ENCODE measurements around the gene SLC16A12. TPM values are rescaled to one million over a fixed set of nuclear protein-coding genes. Genes with fewer than 3 reads are reported as not detected.

Gene SLC16A12
- total RNA-seq (2021; fragmentation: NEBNext Ultra II Directional; extraction: Animal tissue kit (Norgen Biotek cat#: 25700)): 1.6 and 2.0 TPM in 2 replicates
- 0.89 and 1.9 TPM in 2 replicates for polyA plus RNA-seq (2011; rRNA removed)
- 1.3 TPM for polyA plus RNA-seq (2011; cell fraction: cytosol; rRNA removed)
- polyA plus RNA-seq (2011; cell fraction: nucleus; rRNA removed): 0.74 TPM
- polyA plus RNA-seq (2012, experiment 1 of 2): 1.3 to 2.5 TPM (median 1.7 TPM) in 4 replicates
- 0.25 TPM for polyA plus RNA-seq (2012, experiment 2 of 2)
- polyA plus RNA-seq (2013, experiment 1 of 2): 1.8 TPM
- polyA plus RNA-seq (2013, experiment 2 of 2): 1.9 TPM
- polyA minus RNA-seq (2011; rRNA and poly(A)+ RNA removed): 3.5 and 8.2 TPM in 2 replicates
- 1.2 TPM for polyA minus RNA-seq (2011; cell fraction: cytosol; rRNA and poly(A)+ RNA removed)
- 3.1 TPM for polyA minus RNA-seq (2011; cell fraction: nucleus; rRNA and poly(A)+ RNA removed)
- long read RNA-seq, experiment 1, partial matches to known transcripts: 0 of 3 reads
- long read RNA-seq, experiment 1, other reads (novel, unspliced or antisense): 3 of 3 reads
- long read RNA-seq, experiment 2, partial matches to known transcripts: 0 of 1 reads
- long read RNA-seq, experiment 2, other reads (novel, unspliced or antisense): 1 of 1 reads

- DNase-seq (ENCODE audit: low read depth in 1 of 2, low spot score in 2 of 2) (peak; percentile 27 to 80), FAIRE-seq (no peak)
- H2AK5ac ChIP-seq (ENCODE audit: low read depth, low read length): no peak within 1 kb of the TSS
- peak within 1 kb of the TSS; percentile 5 for H4K5ac ChIP-seq (ENCODE audit: insufficient read length, low read depth, low read length)
- H3K27me3 ChIP-seq (replicated peaks in 1 of 4; ENCODE audit: control insufficient read depth in 3 of 4, extremely low read depth in 1 of 4, insufficient read depth in 3 of 4, low read length in 3 of 4): peaks cover 0 to 15% (median 5%) of the 10 kb centered on the region in 4 experiments; a peak in 4 of 7 replicates
- H2BK12ac ChIP-seq (ENCODE audit: low read depth, low read length): peak within 1 kb of the TSS; percentile 55; the same call in 1 of the 2 replicates
- H3K4ac ChIP-seq (replicated peaks; ENCODE audit: insufficient read length, low read depth, low read length): no peak within 1 kb of the TSS
- no peak within 1 kb of the TSS for H3K14ac ChIP-seq (ENCODE audit: insufficient read length)
- no peaks in the 10 kb centered on the region for H3K79me2 ChIP-seq (ENCODE audit: control insufficient read depth in 1 of 2, insufficient read depth in 2 of 2, low read length in 2 of 2)
- no peaks in the 10 kb centered on the region for H3K9me3 ChIP-seq (ENCODE audit: insufficient read depth in 2 of 2, low read depth in 1 of 2, low read length in 1 of 2)
- H2BK15ac ChIP-seq (ENCODE audit: low read length): no peak within 1 kb of the TSS; the same call in 1 of the 2 replicates
- H3K23me2 ChIP-seq (ENCODE audit: low read depth, low read length): peaks cover 3% of the 10 kb centered on the region; the same call in 1 of the 2 replicates
- peak within 1 kb of the TSS; percentile 36; the same call in 1 of the 2 replicates for H3K18ac ChIP-seq (ENCODE audit: extremely low read depth, low read length)
- no peaks in the 10 kb centered on the region for H3K36me3 ChIP-seq (ENCODE audit: control insufficient read depth in 2 of 4, insufficient read depth in 4 of 4, low read length in 3 of 4)
- ChIA-PET CTCF (ENCODE audit: partially characterized antibody) (interaction anchor here (0.7 to 4.2 kb wide), 10 partner anchors 9 to 344 kb away, joined by 3 to 20 read pairs (median 4); no protein-coding TSS in a partner anchor), POLR2A (ENCODE audit: partially characterized antibody) (interaction anchor here (0.8 to 1.8 kb wide), 4 partner anchors 15 to 166 kb away, joined by 3 to 6 read pairs (median 4); partner anchors contain the start of gene KIF20B)
- peak within 1 kb of the TSS in 1 of 4 experiments; percentile 32; a peak in 1 of 7 replicates for H3K9ac ChIP-seq (replicated peaks in 1 of 4; ENCODE audit: extremely low read depth in 1 of 4, low read depth in 3 of 4, low read length in 3 of 4)
- no peak within 1 kb of the TSS for H3K23ac ChIP-seq (ENCODE audit: insufficient read length)
- no peak within 1 kb of the TSS for H3K27ac ChIP-seq (ENCODE audit: low read depth, low read length)
- H4K20me1 ChIP-seq (replicated peaks in 1 of 2; ENCODE audit: control insufficient read depth in 1 of 2, insufficient read depth in 2 of 2, low read length in 2 of 2): no peaks in the 10 kb centered on the region
- H2BK20ac ChIP-seq (ENCODE audit: low read length): no peak within 1 kb of the TSS; the same call in 1 of the 2 replicates
- 2% methylated on average over 40 of the region's 87 CpGs; no CpG with 5 or more reads in 1 of the 2 experiments for WGBS, 2 experiments (ENCODE audit: extremely low coverage in 1 of 2, insufficient coverage in 1 of 2, insufficient read length in 1 of 2, insufficient replicate concordance in 2 of 2, low coverage in 1 of 2, low lambda C conversion rate in 2 of 2, missing lambda C conversion rate in 1 of 2)
- H4K8ac ChIP-seq (ENCODE audit: extremely low read depth, insufficient read depth, low read length): peak within 1 kb of the TSS; percentile 69
- no peak within 1 kb of the TSS for H4K91ac ChIP-seq (replicated peaks; ENCODE audit: insufficient read length, low read length)
- H3K79me1 ChIP-seq (ENCODE audit: low read depth, low read length): no peaks in the 10 kb centered on the region
- H2BK120ac ChIP-seq (replicated peaks; ENCODE audit: low read depth, low read length): peak within 1 kb of the TSS; percentile 18
- H3K56ac ChIP-seq (replicated peaks; ENCODE audit: insufficient read length, low read depth, low read length): no peak within 1 kb of the TSS
- peaks cover 0 to 10% (median 7%) of the 10 kb centered on the region in 4 experiments; a peak in 4 of 7 replicates for H3K4me1 ChIP-seq (replicated peaks in 1 of 4; ENCODE audit: control insufficient read depth in 3 of 4, insufficient read depth in 4 of 4, low read length in 3 of 4)
- peak within 1 kb of the TSS; percentile 63 to 87 for H3K4me2 ChIP-seq (ENCODE audit: insufficient read depth in 1 of 2, low read depth in 2 of 2, low read length in 2 of 2)
- peak within 1 kb of the TSS; percentile 35 to 64 (median 54) for H3K4me3 ChIP-seq (ENCODE audit: extremely low read depth in 1 of 4, insufficient read depth in 2 of 4, low read depth in 3 of 4, low read length in 4 of 4)
- peak within 1 kb of the TSS; percentile 57 for H2AFZ ChIP-seq (ENCODE audit: low read length)
- no peak within 1 kb of the TSS for H2BK5ac ChIP-seq (ENCODE audit: low read depth, low read length)
- no peak for TF ChIP-seq RFX5 (IDR thresholded peaks at IDR 0.05; ENCODE audit: borderline replicate concordance, low read depth, low read length)
- peak; percentile 62; the same call in 1 of the 2 replicates for TF ChIP-seq TBP (IDR thresholded peaks at IDR 0.05; ENCODE audit: low read depth, low read length)
- peak; percentile 50; the same call in 1 of the 2 replicates for TF ChIP-seq POLR2AphosphoS5 (IDR thresholded peaks at IDR 0.05; ENCODE audit: low read depth, low read length)
- TF ChIP-seq ASH2L (IDR thresholded peaks at IDR 0.05; ENCODE audit: low read length): peak; percentile 52
- TF ChIP-seq SIN3A (conservative IDR thresholded peaks at IDR 0.05 in 1 of 2, IDR thresholded peaks at IDR 0.05 in 1 of 2; ENCODE audit: low read depth in 1 of 2, low read length in 2 of 2): 0 out of 4 replicates have a peak, but pooled peaks of 1 of the 2 experiments have one; percentile 24
- TF ChIP-seq TEAD4 (IDR thresholded peaks at IDR 0.05; ENCODE audit: low read depth, low read length): peak; percentile 29; the same call in 1 of the 2 replicates
- TF ChIP-seq MAX (IDR thresholded peaks at IDR 0.05): peak; percentile 96
- TF ChIP-seq BRCA1 (IDR thresholded peaks at IDR 0.05; ENCODE audit: low read depth, low read length): no peak
These were observed at the start of gene SLC16A12 for GRCh38 chr10:89535171-89536012. Gene SLC16A12 (minus strand): TSS chr10:89535594. CDS start chr10:89462578, 73,016 bp downstream.

Data from H1 (cell line).